Endodermal cell (in vitro differentiated cells): Measurements from ENCODE around the gene EGFR. TPM values are rescaled to one million over a fixed set of nuclear protein-coding genes. Genes with fewer than 3 reads are reported as not detected.

Experiments
- DNase-seq: peaks from one replicate; pipeline ENCODE4 v3.0.0-alpha.2; 2017
- H3K27ac ChIP-seq: 2 replicates; pipeline ENCODE4 v1.5.1; 2013; ENCODE audit warnings: mild to moderate bottlenecking, low read depth, low read length, moderate library complexity
- H3K27me3 ChIP-seq: 2 replicates; pipeline ENCODE4 v1.6.1; 2013; ENCODE audit warnings: mild to moderate bottlenecking, low read length, moderate library complexity; ENCODE audit not compliant: insufficient read depth, control insufficient read depth, poor library complexity, severe bottlenecking
- H3K36me3 ChIP-seq: 2 replicates; pipeline ENCODE4 v1.7.0; 2013; ENCODE audit warnings: mild to moderate bottlenecking, low read length, moderate library complexity; ENCODE audit not compliant: control insufficient read depth, insufficient read depth
- H3K4me1 ChIP-seq: one replicate; pipeline ENCODE4 v1.7.0; 2013; ENCODE audit warnings: low read length; ENCODE audit not compliant: control insufficient read depth, insufficient read depth
- H3K4me3 ChIP-seq: 2 replicates; pipeline ENCODE4 v1.5.1; 2013; ENCODE audit warnings: mild to moderate bottlenecking, low read length, moderate library complexity
- H3K9ac ChIP-seq: 2 replicates; pipeline ENCODE4 v1.6.1; 2013; ENCODE audit warnings: mild to moderate bottlenecking, low read length, moderate library complexity; ENCODE audit not compliant: poor library complexity, severe bottlenecking; ENCODE audit errors: extremely low read depth
- H3K9me3 ChIP-seq: 2 replicates; pipeline ENCODE4 v1.6.1; 2013; ENCODE audit warnings: mild to moderate bottlenecking, low read length, moderate library complexity; ENCODE audit not compliant: control insufficient read depth
- H3K27ac Mint-ChIP-seq: 2 replicates; pipeline ENCODE4 v1.8.0; 2020; ENCODE audit warnings: mixed read lengths
- H3K27me3 Mint-ChIP-seq: 2 replicates; pipeline ENCODE4 v1.8.0; 2021; ENCODE audit warnings: mild to moderate bottlenecking, mixed read lengths; ENCODE audit not compliant: insufficient read depth
- H3K36me3 Mint-ChIP-seq: 2 replicates; pipeline ENCODE4 v1.8.0; 2020; ENCODE audit warnings: low read depth, mixed read lengths
- H3K4me1 Mint-ChIP-seq: 2 replicates; pipeline ENCODE4 v1.8.0; 2020; ENCODE audit warnings: mixed read lengths
- H3K4me3 Mint-ChIP-seq: 2 replicates; pipeline ENCODE4 v1.8.0; 2020; ENCODE audit warnings: mild to moderate bottlenecking, moderate library complexity, mixed read lengths
- H3K9me3 Mint-ChIP-seq: 2 replicates; pipeline ENCODE4 v1.8.0; 2020; ENCODE audit warnings: mild to moderate bottlenecking, mixed read lengths
- CTCF ChIP-seq: fragments of 200-600 bp; sonication (generic); conservative IDR thresholded peaks from 2 replicates; pipeline ENCODE4 v1.5.0; 2021; ENCODE audit warnings: antibody characterized with exemption, mild to moderate bottlenecking
- WGBS, 2 experiments: methylation state at CpG; one replicate each; pipeline versions ENCODE4 v1.1.5 to v1.1.7; 2013; ENCODE audit warnings: missing lambda C conversion rate in 2 of 2, mixed read lengths in 1 of 2; ENCODE audit not compliant: insufficient coverage in 1 of 2, insufficient read length in 1 of 2; 5-methylcytosine and 5-hydroxymethylcytosine counted together
- total RNA-seq, 2 donors: library from RNA; stranded (reverse); fragmentation: NEBNext Ultra II Directional in 1 of 2; extraction: Animal tissue kit (Norgen Biotek cat#: 25700) in 1 of 2; gene quantifications; 2 replicates in 1 of 2; 3 replicates in 1 of 2; pipeline ENCODE4 v1.2.1, GENCODE V29; 2021

EGFR gene
- total RNA-seq, 2 donors from 2014 or later, result 5.0 to 5.8 TPM

GRCh38 chr7:55088107-55088506 lies 69.3 kb downstream of the EGFR start:
- no peaks in the 10 kb centered on the region for H3K36me3 ChIP-seq
- H3K4me1 Mint-ChIP-seq, result no peaks in the 10 kb centered on the region
- no peaks in the 10 kb centered on the region for H3K9me3 ChIP-seq
- no peak overlapping the region for H3K27ac ChIP-seq
- no peaks in the 10 kb centered on the region for H3K4me1 ChIP-seq
- no peak overlapping the region for H3K4me3 ChIP-seq
- no peaks in the 10 kb centered on the region for H3K27me3 Mint-ChIP-seq
- H3K9ac ChIP-seq, result no peak overlapping the region
- no peaks in the 10 kb centered on the region for H3K9me3 Mint-ChIP-seq
- no peak for TF ChIP-seq CTCF
- no peak overlapping the region for H3K4me3 Mint-ChIP-seq
- no peaks in the 10 kb centered on the region for H3K36me3 Mint-ChIP-seq
- WGBS, 2 experiments, result 93 to 96% methylated on average over 5 to 6 of the region's 6 CpGs
- no peak for DNase-seq
- H3K27me3 ChIP-seq, result no peaks in the 10 kb centered on the region
- H3K27ac Mint-ChIP-seq, result no peak overlapping the region

- no peaks in the 10 kb centered on the region for H3K4me1 ChIP-seq
- H3K27me3 ChIP-seq, result no peaks in the 10 kb centered on the region
- H3K4me1 Mint-ChIP-seq, result no peaks in the 10 kb centered on the region
- no peak overlapping the region for H3K4me3 Mint-ChIP-seq
- H3K27me3 Mint-ChIP-seq, result no peaks in the 10 kb centered on the region
- H3K27ac ChIP-seq, result no peak overlapping the region
- no peaks in the 10 kb centered on the region for H3K9me3 ChIP-seq
- H3K9ac ChIP-seq, result no peak overlapping the region
- no peak overlapping the region for H3K27ac Mint-ChIP-seq
- H3K36me3 Mint-ChIP-seq, result no peaks in the 10 kb centered on the region
- WGBS, 2 experiments, result 93 to 95% methylated on average over 5 to 7 of the region's 7 CpGs
- no peak for DNase-seq
- no peak for TF ChIP-seq CTCF
- H3K4me3 ChIP-seq, result no peak overlapping the region
- no peaks in the 10 kb centered on the region for H3K36me3 ChIP-seq
- H3K9me3 Mint-ChIP-seq, result no peaks in the 10 kb centered on the region
Measured at GRCh38 chr7:55088620-55089019, 69.8 kb downstream of the EGFR start.

GRCh38 chr7:55092186-55092974 lies 73.6 kb downstream of the EGFR start:
- no peaks in the 10 kb centered on the region for H3K4me1 ChIP-seq
- no peaks in the 10 kb centered on the region for H3K9me3 ChIP-seq
- no peaks in the 10 kb centered on the region for H3K4me1 Mint-ChIP-seq
- WGBS, 2 experiments, result 93 to 95% methylated on average over 6 to 15 of the region's 15 CpGs
- TF ChIP-seq CTCF, result no peak
- H3K9me3 Mint-ChIP-seq, result no peaks in the 10 kb centered on the region
- DNase-seq, result no peak
- H3K27ac ChIP-seq, result no peak overlapping the region
- H3K27ac Mint-ChIP-seq, result no peak overlapping the region
- no peaks in the 10 kb centered on the region for H3K36me3 Mint-ChIP-seq
- no peak overlapping the region for H3K4me3 Mint-ChIP-seq
- no peak overlapping the region for H3K9ac ChIP-seq
- no peak overlapping the region for H3K4me3 ChIP-seq
- no peaks in the 10 kb centered on the region for H3K27me3 Mint-ChIP-seq
- H3K27me3 ChIP-seq, result no peaks in the 10 kb centered on the region
- no peaks in the 10 kb centered on the region for H3K36me3 ChIP-seq
